ENCODE results near the gene EMC8.
"Not testable (repeated sequence)": the region's sequence is repeated elsewhere in the genome, so short reads cannot be mapped to it uniquely, and the experiment has no call there.

Gene EMC8

GRCh38 chr16:85838876-85839585 is 39.7 kb upstream of the EMC8 start:
- H3K27me3 Mint-ChIP-seq, result peaks cover 20% of the 10 kb centered on the region
- no peaks in the 10 kb centered on the region for H3K36me3 Mint-ChIP-seq (ENCODE audit: low read depth)
- H3K4me1 Mint-ChIP-seq (ENCODE audit: low read depth), result no peaks in the 10 kb centered on the region
- H3K4me3 Mint-ChIP-seq, result no peak overlapping the region
- H3K27ac Mint-ChIP-seq, result no peak overlapping the region
- no peaks in the 10 kb centered on the region for H3K9me3 Mint-ChIP-seq

GRCh38 chr16:85838381-85838780 is 39.0 kb upstream of the EMC8 start:
- Mint-ChIP-seq H3K4me1 (ENCODE audit: low read depth) (no peaks in the 10 kb centered on the region), H3K27me3 (peaks cover 20% of the 10 kb centered on the region)

DNA sequence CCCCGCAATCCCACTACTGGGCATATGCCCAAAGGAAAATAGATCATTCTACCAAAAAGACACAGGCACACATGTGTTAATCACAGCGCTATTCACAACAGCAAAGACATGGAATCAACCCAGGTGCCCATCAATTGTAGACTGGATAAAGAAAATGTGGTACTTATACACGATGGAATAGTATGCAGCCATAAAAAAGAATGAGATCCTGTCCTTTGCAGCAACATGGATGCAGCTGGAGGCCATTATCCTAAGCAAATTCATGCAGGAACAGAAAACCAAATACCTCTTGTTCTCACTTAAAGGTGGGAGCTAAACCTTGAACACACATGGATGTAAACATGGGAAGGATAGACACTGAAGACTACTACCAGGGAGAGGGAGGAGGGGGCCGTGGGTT is 38.3 kb upstream of the EMC8 start:
- not testable (repeated sequence) for H3K27ac Mint-ChIP-seq; H3K9me3 Mint-ChIP-seq; H3K4me3 Mint-ChIP-seq; H3K36me3 Mint-ChIP-seq (ENCODE audit: low read depth); H3K4me1 Mint-ChIP-seq (ENCODE audit: low read depth)
- H3K27me3 Mint-ChIP-seq, result peaks cover 27% of the 10 kb centered on the region

More at GRCh38 chr16:85838381-85838780, 39.0 kb upstream of the EMC8 start:
- no peak overlapping the region for H3K4me3 Mint-ChIP-seq
- H3K27ac Mint-ChIP-seq, result no peak overlapping the region
- H3K36me3 Mint-ChIP-seq (ENCODE audit: low read depth), result no peaks in the 10 kb centered on the region
- H3K9me3 Mint-ChIP-seq, result no peaks in the 10 kb centered on the region

DNA sequence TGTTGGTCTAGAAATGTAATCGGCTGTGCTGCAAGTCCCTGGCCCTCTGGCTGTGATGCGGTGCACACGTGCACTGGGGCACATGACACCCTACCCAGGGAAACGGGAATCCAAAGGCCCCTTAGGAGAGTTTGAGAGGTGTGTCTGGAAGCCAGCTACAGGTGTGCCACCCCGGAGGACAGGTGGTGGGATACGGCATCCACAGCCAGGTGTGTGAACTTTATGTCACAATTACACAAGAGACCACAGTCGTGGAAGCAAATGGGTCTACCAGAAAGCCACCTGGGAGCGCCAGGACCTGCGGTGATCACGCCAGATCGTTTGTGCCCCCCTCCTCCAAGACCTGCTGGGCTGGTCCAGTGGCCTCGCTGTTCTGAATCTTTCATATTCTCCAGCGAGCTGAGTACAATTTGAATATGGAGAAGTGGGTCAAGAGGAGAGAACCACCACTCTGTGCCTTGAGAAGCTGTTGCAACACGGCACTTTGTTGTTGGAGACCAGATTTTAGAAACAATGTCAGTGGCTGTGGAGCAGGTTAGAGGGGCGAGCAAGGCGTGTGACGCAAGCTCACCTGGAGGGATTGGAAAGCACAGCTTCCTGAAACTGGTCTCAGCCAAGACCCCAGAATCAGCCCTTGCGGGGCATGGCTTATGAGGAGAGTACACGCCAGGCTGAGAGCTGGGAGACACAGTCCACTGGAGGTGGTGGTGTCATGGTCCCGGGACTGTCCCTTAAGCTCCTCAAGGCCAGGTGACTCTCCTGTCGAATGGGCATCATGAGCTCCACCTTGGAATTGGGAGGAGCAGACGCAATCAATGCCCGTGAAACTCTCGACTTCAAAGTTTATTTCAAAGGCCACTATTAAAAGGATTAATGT is 37.6 kb upstream of the EMC8 start:
- Mint-ChIP-seq H3K36me3 (ENCODE audit: low read depth) (no peaks in the 10 kb centered on the region), H3K27ac (no peak overlapping the region), H3K27me3 (peaks cover 32% of the 10 kb centered on the region), H3K4me1 (ENCODE audit: low read depth) (peaks cover 8% of the 10 kb centered on the region), H3K4me3 (no peak overlapping the region), H3K9me3 (no peaks in the 10 kb centered on the region)

DNA sequence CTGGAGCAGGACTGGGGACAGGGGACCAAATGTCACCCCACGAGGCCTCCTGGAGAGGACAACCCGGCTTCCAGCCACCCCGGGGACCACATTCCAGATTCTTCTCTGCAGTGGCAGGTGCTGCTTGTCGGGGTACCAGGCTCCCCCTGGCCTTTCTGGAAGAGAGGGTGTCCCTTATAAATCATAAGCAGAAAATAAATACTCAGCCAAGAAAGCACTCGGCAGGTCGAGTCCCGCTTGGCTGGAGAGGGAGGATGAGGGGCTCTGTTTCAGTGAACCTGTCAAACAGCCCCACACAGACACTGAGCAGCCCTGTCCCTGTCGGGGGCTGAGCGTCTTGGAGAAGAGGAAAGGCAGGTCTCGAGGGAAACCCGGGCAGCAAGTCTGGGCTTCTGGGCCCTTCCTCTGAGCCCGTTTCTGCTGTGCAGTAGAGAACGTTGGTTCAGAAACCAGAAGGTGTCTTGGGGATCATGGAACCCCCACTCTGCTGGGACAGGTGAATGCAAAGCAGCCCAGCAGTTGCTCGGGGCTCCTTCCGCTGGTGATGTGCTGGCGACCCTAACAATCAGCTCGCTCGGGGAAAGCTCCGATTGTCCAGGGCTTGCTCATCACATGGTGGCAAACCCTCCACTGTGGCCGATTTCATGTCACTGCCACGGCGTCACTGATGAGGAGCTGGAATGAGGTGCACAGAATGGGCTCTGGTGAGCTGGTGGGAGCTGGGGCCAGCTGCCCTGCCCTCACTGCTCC is 36.8 kb upstream of the EMC8 start:
- no peak overlapping the region for H3K4me3 Mint-ChIP-seq
- peaks cover 8% of the 10 kb centered on the region for H3K4me1 Mint-ChIP-seq (ENCODE audit: low read depth)
- H3K27ac Mint-ChIP-seq, result no peak overlapping the region
- peaks cover 37% of the 10 kb centered on the region for H3K27me3 Mint-ChIP-seq
- H3K9me3 Mint-ChIP-seq, result no peaks in the 10 kb centered on the region
- no peaks in the 10 kb centered on the region for H3K36me3 Mint-ChIP-seq (ENCODE audit: low read depth)

- Mint-ChIP-seq H3K27me3 (peaks cover 44% of the 10 kb centered on the region), H3K4me3 (no peak overlapping the region), H3K27ac (no peak overlapping the region), H3K9me3 (no peaks in the 10 kb centered on the region), H3K4me1 (ENCODE audit: low read depth) (peaks cover 8% of the 10 kb centered on the region), H3K36me3 (ENCODE audit: low read depth) (no peaks in the 10 kb centered on the region)
Observed at GRCh38 chr16:85835227-85835751, 35.9 kb upstream of the EMC8 start.

GRCh38 chr16:85834741-85835140 is 35.4 kb upstream of the EMC8 start:
- H3K27me3 Mint-ChIP-seq, result peaks cover 44% of the 10 kb centered on the region
- peaks cover 9% of the 10 kb centered on the region for H3K4me1 Mint-ChIP-seq (ENCODE audit: low read depth)
- no peak overlapping the region for H3K27ac Mint-ChIP-seq
- H3K4me3 Mint-ChIP-seq, result no peak overlapping the region
- no peaks in the 10 kb centered on the region for H3K36me3 Mint-ChIP-seq (ENCODE audit: low read depth)
- H3K9me3 Mint-ChIP-seq, result no peaks in the 10 kb centered on the region

DNA sequence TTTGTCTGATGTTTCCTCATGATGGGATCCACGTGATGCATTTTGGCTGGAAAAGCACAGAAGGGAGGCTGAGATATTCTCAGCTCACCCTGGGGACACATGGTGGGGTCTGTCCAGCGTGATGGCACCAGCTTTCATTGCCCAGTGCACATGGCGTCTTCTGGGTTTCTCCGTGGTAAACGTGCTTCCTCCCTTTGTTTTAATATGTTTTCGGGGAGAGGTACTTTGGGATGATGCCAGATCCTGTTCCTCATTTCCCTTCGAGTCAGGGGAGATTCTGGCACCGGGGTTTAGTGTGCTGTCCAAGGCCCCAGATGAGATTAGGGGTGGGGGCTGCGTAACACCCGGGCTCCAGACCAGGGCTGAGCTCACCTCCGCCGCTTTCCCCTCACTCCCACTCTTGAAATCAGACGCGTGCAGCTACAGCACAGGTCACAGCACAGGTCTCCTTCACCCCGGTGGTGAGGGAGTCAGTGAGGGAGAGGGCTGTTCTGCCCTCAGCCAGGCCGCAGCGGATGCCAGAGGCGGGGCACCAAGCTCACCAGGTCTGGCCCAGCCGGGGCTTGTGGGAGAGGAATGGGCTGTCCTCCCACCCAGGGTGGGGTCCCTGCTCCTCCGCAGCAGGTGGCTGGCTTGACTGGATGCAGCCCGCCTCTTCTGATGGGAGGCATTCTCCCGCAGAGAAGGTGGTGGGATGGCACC is 34.0 kb upstream of the EMC8 start:
- Mint-ChIP-seq H3K27ac (no peak overlapping the region), H3K4me3 (no peak overlapping the region), H3K9me3 (no peaks in the 10 kb centered on the region), H3K4me1 (ENCODE audit: low read depth) (peaks cover 22% of the 10 kb centered on the region), H3K36me3 (ENCODE audit: low read depth) (no peaks in the 10 kb centered on the region), H3K27me3 (peaks cover 50% of the 10 kb centered on the region)

DNA sequence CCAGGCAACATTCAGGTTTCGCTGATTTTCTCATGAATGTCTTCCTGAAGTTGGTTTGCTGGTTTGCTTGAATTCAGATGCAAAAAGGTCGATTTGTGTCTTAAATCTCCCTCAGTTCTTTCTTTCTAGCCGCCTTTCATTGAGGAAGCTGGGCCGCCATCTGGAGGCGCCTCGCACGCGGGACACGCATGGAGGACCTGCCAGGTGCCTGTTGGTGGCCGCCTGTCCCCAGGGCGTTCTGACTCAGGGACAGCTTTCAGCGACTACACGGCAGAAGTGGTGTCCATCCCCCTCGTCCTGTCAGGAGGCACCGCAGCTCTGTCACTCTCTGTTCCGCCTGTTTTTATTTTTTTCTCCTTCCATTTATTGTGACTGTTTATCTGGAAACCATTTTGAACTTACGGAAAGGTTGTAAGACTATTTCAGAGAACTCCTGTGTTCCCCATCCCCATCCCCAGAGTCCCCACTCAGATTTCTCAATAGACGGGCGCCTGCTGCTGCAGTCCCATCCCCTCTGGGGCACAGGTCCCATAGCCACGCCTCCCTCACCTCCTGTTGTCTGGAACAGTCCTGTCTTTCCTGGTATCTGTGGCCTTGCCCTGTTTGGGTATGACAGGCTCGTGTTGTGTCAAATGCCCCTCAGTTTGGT is 33.4 kb upstream of the EMC8 start:
- no peaks in the 10 kb centered on the region for H3K9me3 Mint-ChIP-seq
- H3K27ac Mint-ChIP-seq, result no peak overlapping the region
- H3K27me3 Mint-ChIP-seq, result peaks cover 46% of the 10 kb centered on the region
- no peak overlapping the region for H3K4me3 Mint-ChIP-seq
- H3K4me1 Mint-ChIP-seq (ENCODE audit: low read depth), result peaks cover 22% of the 10 kb centered on the region
- no peaks in the 10 kb centered on the region for H3K36me3 Mint-ChIP-seq (ENCODE audit: low read depth)

GRCh38 chr16:85830821-85831220 is 31.5 kb upstream of the EMC8 start:
- Mint-ChIP-seq H3K9me3 (no peaks in the 10 kb centered on the region), H3K4me1 (ENCODE audit: low read depth) (peaks cover 22% of the 10 kb centered on the region), H3K4me3 (no peak overlapping the region), H3K36me3 (ENCODE audit: low read depth) (no peaks in the 10 kb centered on the region), H3K27me3 (peaks cover 39% of the 10 kb centered on the region), H3K27ac (no peak overlapping the region)

DNA sequence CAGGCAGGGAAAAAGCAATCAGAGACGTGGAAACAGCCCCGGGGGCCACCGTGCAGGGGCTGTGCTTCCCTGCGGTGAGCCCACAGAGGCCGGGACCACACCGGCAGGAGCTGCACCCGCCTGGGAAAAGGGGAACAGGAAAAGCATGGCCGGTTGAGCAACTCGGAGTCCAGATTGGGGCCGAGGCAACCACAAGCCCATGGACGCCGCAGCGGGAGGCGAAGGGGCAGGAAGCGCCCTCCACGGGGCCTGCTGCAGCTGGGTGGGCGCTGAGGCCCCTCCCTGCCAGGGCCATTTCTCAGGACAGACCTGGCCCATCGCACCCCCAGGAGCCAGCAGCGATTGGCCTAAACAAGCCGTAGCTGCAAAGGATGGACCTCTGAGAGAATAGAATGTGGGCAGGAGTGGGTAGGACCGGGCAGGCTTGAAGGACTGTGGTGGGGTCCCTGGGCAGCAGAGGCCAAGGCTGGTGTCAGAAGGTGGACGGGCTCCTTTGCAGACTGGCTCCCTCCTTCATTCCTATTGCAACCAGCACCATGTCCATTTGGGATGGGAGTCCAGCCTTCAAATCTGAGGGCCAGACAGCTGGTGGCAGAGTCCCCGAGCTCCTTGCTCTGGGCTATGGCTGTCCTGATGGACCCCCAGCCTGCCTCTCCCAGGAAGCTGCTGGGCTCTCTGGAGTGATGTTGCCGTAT is 30.6 kb upstream of the EMC8 start:
- H3K27me3 Mint-ChIP-seq, result peaks cover 39% of the 10 kb centered on the region
- no peaks in the 10 kb centered on the region for H3K9me3 Mint-ChIP-seq
- no peak overlapping the region for H3K4me3 Mint-ChIP-seq
- H3K4me1 Mint-ChIP-seq (ENCODE audit: low read depth), result peaks cover 22% of the 10 kb centered on the region
- H3K36me3 Mint-ChIP-seq (ENCODE audit: low read depth), result no peaks in the 10 kb centered on the region
- H3K27ac Mint-ChIP-seq, result no peak overlapping the region

- no peaks in the 10 kb centered on the region for H3K36me3 Mint-ChIP-seq (ENCODE audit: low read depth)
- peaks cover 25% of the 10 kb centered on the region for H3K4me1 Mint-ChIP-seq (ENCODE audit: low read depth)
- no peaks in the 10 kb centered on the region for H3K9me3 Mint-ChIP-seq
- H3K27me3 Mint-ChIP-seq, result peaks cover 39% of the 10 kb centered on the region
- no peak overlapping the region for H3K4me3 Mint-ChIP-seq
- no peak overlapping the region for H3K27ac Mint-ChIP-seq
Observed at GRCh38 chr16:85829171-85829719, 29.9 kb upstream of the EMC8 start.

DNA sequence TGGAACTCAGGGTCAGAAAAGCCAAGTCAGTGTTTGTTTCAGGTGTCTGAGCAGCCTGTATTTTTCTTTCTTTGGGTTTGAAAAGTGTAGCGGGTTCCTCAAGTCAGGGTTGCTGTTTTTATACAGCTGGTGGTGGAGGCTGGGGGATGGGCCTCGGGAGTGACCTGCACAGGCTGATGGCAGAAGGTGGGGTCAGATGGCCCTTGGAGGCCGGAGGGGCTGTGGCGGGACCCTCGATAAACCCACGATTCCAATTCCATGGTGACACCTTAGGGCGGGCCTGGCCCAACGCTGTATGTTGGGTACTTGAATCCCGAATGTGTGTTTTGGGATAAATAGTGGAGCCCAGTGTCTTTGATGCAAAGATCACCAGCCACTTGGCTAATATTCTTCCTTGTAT is 28.8 kb upstream of the EMC8 start:
- H3K9me3 Mint-ChIP-seq, result no peaks in the 10 kb centered on the region
- H3K27ac Mint-ChIP-seq, result no peak overlapping the region
- no peaks in the 10 kb centered on the region for H3K36me3 Mint-ChIP-seq (ENCODE audit: low read depth)
- H3K4me1 Mint-ChIP-seq (ENCODE audit: low read depth), result peaks cover 26% of the 10 kb centered on the region
- peaks cover 37% of the 10 kb centered on the region for H3K27me3 Mint-ChIP-seq
- H3K4me3 Mint-ChIP-seq, result no peak overlapping the region

Measured in stimulated activated naive CD8-positive, alpha-beta T cell treated with anti-CD3 and anti-CD28 coated beads, Interleukin-15, Interleukin-2, amounts not matched to agents 100 ng/mL and 50 ng/mL, for 24 hours (primary cell).